ENCODE data around the gene EPHA3. TPM values are rescaled to one million over a fixed set of nuclear protein-coding genes. Genes with fewer than 3 reads are reported as not detected.

EPHA3 gene
- polyA plus RNA-seq, 4 donors = 3.5 to 6.9 (median 5.8) TPM

- DNase-seq (ENCODE audit: low read depth in 4 of 4, low spot score in 3 of 4) = peak in 2 of 4 donors; percentile 2 to 9
Measured at GRCh38 chr3:89278302-89279025, 171.0 kb downstream of the EPHA3 start.

- DNase-seq (ENCODE audit: low read depth in 4 of 4, low spot score in 3 of 4) = no peak
Measured at GRCh38 chr3:89280301-89280700, 172.9 kb downstream of the EPHA3 start.

GRCh38 chr3:89280822-89281365, 173.5 kb downstream of the EPHA3 start:
- no peak for DNase-seq (ENCODE audit: low read depth in 4 of 4, low spot score in 3 of 4)

GRCh38 chr3:89287902-89288508, 180.6 kb downstream of the EPHA3 start:
- no peak for DNase-seq (ENCODE audit: low read depth in 4 of 4, low spot score in 3 of 4)

- DNase-seq (ENCODE audit: low read depth in 4 of 4, low spot score in 3 of 4) = no peak
Measured at GRCh38 chr3:89289574-89290190, 182.3 kb downstream of the EPHA3 start.

- no peak for DNase-seq (ENCODE audit: low read depth in 4 of 4, low spot score in 3 of 4)
Measured at GRCh38 chr3:89297199-89297598, 189.8 kb downstream of the EPHA3 start.

- no peak for DNase-seq (ENCODE audit: low read depth in 4 of 4, low spot score in 3 of 4)
Measured at GRCh38 chr3:89300526-89300925, 193.1 kb downstream of the EPHA3 start.

- DNase-seq (ENCODE audit: low read depth in 4 of 4, low spot score in 3 of 4) = no peak
Measured at GRCh38 chr3:89300981-89301380, 193.6 kb downstream of the EPHA3 start.

- DNase-seq (ENCODE audit: low read depth in 4 of 4, low spot score in 3 of 4) = no peak
Measured at GRCh38 chr3:89303701-89304100, 196.3 kb downstream of the EPHA3 start.

GRCh38 chr3:89306540-89306939, 199.1 kb downstream of the EPHA3 start:
- no peak for DNase-seq (ENCODE audit: low read depth in 4 of 4, low spot score in 3 of 4)

GRCh38 chr3:89311581-89311980, 204.2 kb downstream of the EPHA3 start:
- DNase-seq (ENCODE audit: low read depth in 4 of 4, low spot score in 3 of 4) = no peak

- DNase-seq (ENCODE audit: low read depth in 4 of 4, low spot score in 3 of 4) = no peak
Measured at GRCh38 chr3:89312141-89312540, 204.7 kb downstream of the EPHA3 start.

- peak in 2 of 4 donors; percentile 3 to 7 for DNase-seq (ENCODE audit: low read depth in 4 of 4, low spot score in 3 of 4)
Measured at GRCh38 chr3:89314454-89315098, 207.2 kb downstream of the EPHA3 start.

- no peak for DNase-seq (ENCODE audit: low read depth in 4 of 4, low spot score in 3 of 4)
Measured at GRCh38 chr3:89315750-89316470, 208.5 kb downstream of the EPHA3 start.

- no peak for DNase-seq (ENCODE audit: low read depth in 4 of 4, low spot score in 3 of 4)
Measured at GRCh38 chr3:89320186-89320585, 212.8 kb downstream of the EPHA3 start.

GRCh38 chr3:89326997-89327396, 219.6 kb downstream of the EPHA3 start:
- no peak for DNase-seq (ENCODE audit: low read depth in 4 of 4, low spot score in 3 of 4)

GRCh38 chr3:89332386-89332785, 225.0 kb downstream of the EPHA3 start:
- DNase-seq (ENCODE audit: low read depth in 4 of 4, low spot score in 3 of 4) = no peak

- no peak for DNase-seq (ENCODE audit: low read depth in 4 of 4, low spot score in 3 of 4)
Measured at GRCh38 chr3:89332793-89333192, 225.4 kb downstream of the EPHA3 start.

GRCh38 chr3:89335693-89336092, 228.3 kb downstream of the EPHA3 start:
- DNase-seq (ENCODE audit: low read depth in 4 of 4, low spot score in 3 of 4) = no peak

- no peak for DNase-seq (ENCODE audit: low read depth in 4 of 4, low spot score in 3 of 4)
Measured at GRCh38 chr3:89340408-89340807, 233.0 kb downstream of the EPHA3 start.

GRCh38 chr3:89344076-89344475, 236.7 kb downstream of the EPHA3 start:
- no peak for DNase-seq (ENCODE audit: low read depth in 4 of 4, low spot score in 3 of 4)
